ENCODE data around the gene SPIN2A.
A peak's percentile ranks its signal among the peaks of the same experiment; 100 is the strongest.

GRCh38 chrX:57121162-57121755, 15.9 kb downstream of the SPIN2A start, which contains the start of gene SPIN2B:
- TF ChIP-seq POLR2AphosphoS5 (IDR thresholded peaks at IDR 0.05; ENCODE audit: borderline replicate concordance, low read depth, low read length) (peak; percentile 66), EZH2 (IDR thresholded peaks at IDR 0.05) (no peak)

Data from SK-N-MC (cell line).